Astrocyte (in vitro differentiated cells and primary cell): ENCODE results near the gene OR2A14. TPM values are rescaled to one million over a fixed set of nuclear protein-coding genes. Genes with fewer than 3 reads are reported as not detected.
"Not testable (repeated sequence)": the region's sequence is repeated elsewhere in the genome, so short reads cannot be mapped to it uniquely, and the experiment has no call there.

Experiments used
- DNase-seq: peaks from one replicate; pipeline ENCODE4 v3.0.0-alpha.2; 2010; ENCODE audit warnings: low read depth
- FAIRE-seq: peaks from 2 replicates; lab custom pipeline; 2011; peaks lifted over from hg19 to GRCh38; lab: Jason Lieb, UNC
- H2AFZ ChIP-seq: 2 replicates; pipeline ENCODE4 v1.6.0; 2012; ENCODE audit warnings: low read depth, low read length, inconsistent platforms
- H3K27ac ChIP-seq: 2 replicates; pipeline ENCODE4 v1.5.1; 2011; ENCODE audit warnings: low read depth, low read length, inconsistent platforms
- H3K27me3 ChIP-seq: 2 replicates; pipeline ENCODE4 v1.6.0; 2011; ENCODE audit warnings: low read length, inconsistent platforms; ENCODE audit not compliant: insufficient read depth
- H3K36me3 ChIP-seq: 2 replicates; pipeline ENCODE4 v1.5.1; 2011; ENCODE audit warnings: low read length, inconsistent platforms; ENCODE audit not compliant: insufficient read depth
- H3K4me1 ChIP-seq: 2 replicates; pipeline ENCODE4 v1.5.1; 2011; ENCODE audit warnings: low read length, inconsistent platforms; ENCODE audit not compliant: insufficient read depth
- H3K4me2 ChIP-seq: 2 replicates; pipeline ENCODE4 v1.6.0; 2012; ENCODE audit warnings: low read length, inconsistent platforms
- H3K4me3 ChIP-seq: 2 replicates; pipeline ENCODE4 v1.5.1; 2011; ENCODE audit warnings: low read depth, mild to moderate bottlenecking, low read length, inconsistent platforms; ENCODE audit not compliant: insufficient read depth
- H3K79me2 ChIP-seq: 2 replicates; pipeline ENCODE4 v1.6.0; 2012; ENCODE audit warnings: mild to moderate bottlenecking, low read length, inconsistent platforms; ENCODE audit not compliant: insufficient read depth
- H3K9ac ChIP-seq: 2 replicates; pipeline ENCODE4 v1.6.0; 2012; ENCODE audit warnings: mild to moderate bottlenecking, low read length, inconsistent platforms
- H3K9me3 ChIP-seq: 2 replicates; pipeline ENCODE4 v1.5.1; 2012; ENCODE audit warnings: low read depth, mild to moderate bottlenecking, low read length, inconsistent platforms; ENCODE audit not compliant: insufficient read depth
- H4K20me1 ChIP-seq: 2 replicates; pipeline ENCODE4 v1.6.0; 2012; ENCODE audit warnings: low read length, inconsistent platforms; ENCODE audit not compliant: insufficient read depth
- H3K27ac Mint-ChIP-seq: one replicate; pipeline ENCODE4 v1.8.0; 2021; ENCODE audit warnings: mild to moderate bottlenecking, mixed read lengths; ENCODE audit not compliant: unreplicated experiment
- H3K27me3 Mint-ChIP-seq: one replicate; pipeline ENCODE4 v1.8.0; 2021; ENCODE audit warnings: low read depth, mixed read lengths; ENCODE audit not compliant: unreplicated experiment
- H3K36me3 Mint-ChIP-seq: one replicate; pipeline ENCODE4 v1.8.0; 2021; ENCODE audit warnings: low read depth, mixed read lengths; ENCODE audit not compliant: unreplicated experiment
- H3K4me1 Mint-ChIP-seq: one replicate; pipeline ENCODE4 v1.8.0; 2021; ENCODE audit warnings: low read depth, mixed read lengths; ENCODE audit not compliant: unreplicated experiment
- H3K4me3 Mint-ChIP-seq: one replicate; pipeline ENCODE4 v1.8.0; 2021; ENCODE audit warnings: mild to moderate bottlenecking, moderate library complexity, mixed read lengths; ENCODE audit not compliant: unreplicated experiment
- H3K9me3 Mint-ChIP-seq: one replicate; pipeline ENCODE4 v1.8.0; 2021; ENCODE audit warnings: mild to moderate bottlenecking, mixed read lengths; ENCODE audit not compliant: unreplicated experiment
- CTCF ChIP-seq: IDR thresholded peaks from 2 replicates; pipeline ENCODE4 v1.5.1; 2011; ENCODE audit warnings: low read depth, mild to moderate bottlenecking, inconsistent platforms, low read length, moderate library complexity; ENCODE audit not compliant: insufficient read depth
- EZH2 ChIP-seq: IDR thresholded peaks from 2 replicates; pipeline ENCODE4 v1.6.1; 2012; ENCODE audit warnings: mild to moderate bottlenecking, low read length, inconsistent platforms; ENCODE audit not compliant: insufficient read depth
- total RNA-seq: library from RNA; stranded (reverse); gene quantifications from 2 replicates; pipeline ENCODE4 v1.2.1, GENCODE V29; 2021

Gene OR2A14
- total RNA-seq, 1 donor from 2014 or later, result not detected

DNA sequence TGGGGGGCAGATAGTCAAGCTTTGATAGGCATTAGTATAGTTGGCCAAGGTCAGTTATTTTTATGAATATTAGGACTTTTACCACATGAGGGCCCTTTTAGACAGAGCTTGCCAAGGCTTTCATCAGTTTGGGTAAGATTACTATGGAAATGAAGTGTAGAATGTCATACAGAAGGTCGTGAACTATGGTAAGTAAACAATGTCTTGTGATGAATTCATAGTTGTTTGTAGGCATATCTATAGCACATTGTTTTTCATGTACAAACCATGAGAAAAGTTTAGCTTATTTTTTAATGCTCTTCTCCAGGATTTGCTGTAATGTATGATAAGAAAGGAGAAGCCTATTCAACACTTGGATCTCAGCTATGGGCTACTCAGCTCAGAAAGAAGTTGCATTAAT, 9.3 kb upstream of the OR2A14 start:
- H3K27me3 Mint-ChIP-seq, result no peaks in the 10 kb centered on the region
- no peak for FAIRE-seq

GRCh38 chr7:144118341-144118740, 4.6 kb upstream of the OR2A14 start:
- Mint-ChIP-seq H3K27me3 (no peaks in the 10 kb centered on the region), H3K36me3 (no peaks in the 10 kb centered on the region), H3K27ac (peak overlapping the region; percentile 27), H3K4me1 (no peaks in the 10 kb centered on the region), H3K4me3 (no peak overlapping the region), H3K9me3 (peaks cover 4% of the 10 kb centered on the region)
- no peak overlapping the region for H3K9ac ChIP-seq
- no peaks in the 10 kb centered on the region for H3K4me1 ChIP-seq
- no peaks in the 10 kb centered on the region for H3K36me3 ChIP-seq
- H3K27ac ChIP-seq, result no peak overlapping the region
- H4K20me1 ChIP-seq, result no peaks in the 10 kb centered on the region
- no peak for FAIRE-seq
- no peak overlapping the region for H3K4me3 ChIP-seq
- no peaks in the 10 kb centered on the region for H3K79me2 ChIP-seq
- H3K4me2 ChIP-seq, result no peak overlapping the region
- TF ChIP-seq EZH2 (no peak), CTCF (no peak)
- H3K9me3 ChIP-seq, result no peaks in the 10 kb centered on the region
- DNase-seq, result no peak
- no peaks in the 10 kb centered on the region for H3K27me3 ChIP-seq
- H2AFZ ChIP-seq, result no peak overlapping the region

More for the DNA sequence above, 9.3 kb upstream of the OR2A14 start:
- H3K4me2 ChIP-seq, result no peak overlapping the region
- Mint-ChIP-seq H3K4me1 (no peaks in the 10 kb centered on the region), H3K4me3 (no peak overlapping the region), H3K9me3 (peaks cover 2% of the 10 kb centered on the region), H3K27ac (no peak overlapping the region), H3K36me3 (no peaks in the 10 kb centered on the region)
- H3K9ac ChIP-seq, result no peak overlapping the region
- no peak for DNase-seq
- H3K36me3 ChIP-seq, result no peaks in the 10 kb centered on the region
- H3K79me2 ChIP-seq, result no peaks in the 10 kb centered on the region
- no peak overlapping the region for H3K4me3 ChIP-seq
- H3K27me3 ChIP-seq, result no peaks in the 10 kb centered on the region
- H3K4me1 ChIP-seq, result no peaks in the 10 kb centered on the region
- H2AFZ ChIP-seq, result no peak overlapping the region
- H3K9me3 ChIP-seq, result no peaks in the 10 kb centered on the region
- no peak overlapping the region for H3K27ac ChIP-seq
- TF ChIP-seq EZH2 (no peak), CTCF (no peak)
- no peaks in the 10 kb centered on the region for H4K20me1 ChIP-seq

- no peak overlapping the region for H3K27ac Mint-ChIP-seq
- H3K27me3 Mint-ChIP-seq, result peaks cover 3% of the 10 kb centered on the region
- no peaks in the 10 kb centered on the region for H3K36me3 Mint-ChIP-seq
- no peaks in the 10 kb centered on the region for H3K36me3 ChIP-seq
- H3K9me3 ChIP-seq, result no peaks in the 10 kb centered on the region
- no peak overlapping the region for H3K4me3 Mint-ChIP-seq
- H3K4me1 Mint-ChIP-seq, result no peaks in the 10 kb centered on the region
- H3K9ac ChIP-seq, result no peak overlapping the region
- no peak overlapping the region for H3K4me2 ChIP-seq
- peak; percentile 42 for DNase-seq
- no peak overlapping the region for H3K27ac ChIP-seq
- TF ChIP-seq CTCF (peak; percentile 67), EZH2 (no peak)
- no peaks in the 10 kb centered on the region for H3K9me3 Mint-ChIP-seq
- H2AFZ ChIP-seq, result no peak overlapping the region
- no peak for FAIRE-seq
- no peaks in the 10 kb centered on the region for H3K79me2 ChIP-seq
- no peaks in the 10 kb centered on the region for H3K27me3 ChIP-seq
- H3K4me3 ChIP-seq, result no peak overlapping the region
- no peaks in the 10 kb centered on the region for H3K4me1 ChIP-seq
- no peaks in the 10 kb centered on the region for H4K20me1 ChIP-seq
Measured at GRCh38 chr7:144127714-144128334, 4.8 kb downstream of the OR2A14 start.

GRCh38 chr7:144129601-144130000, 6.6 kb downstream of the OR2A14 start:
- not testable (repeated sequence) for H3K4me3 ChIP-seq, H3K4me1 Mint-ChIP-seq, FAIRE-seq, H3K27me3 Mint-ChIP-seq, H3K27ac Mint-ChIP-seq, DNase-seq, H3K4me1 ChIP-seq, H3K36me3 ChIP-seq, H3K27ac ChIP-seq, H3K36me3 Mint-ChIP-seq, H3K79me2 ChIP-seq, H4K20me1 ChIP-seq, H3K9ac ChIP-seq, H2AFZ ChIP-seq, H3K27me3 ChIP-seq, H3K4me2 ChIP-seq, H3K9me3 ChIP-seq, H3K4me3 Mint-ChIP-seq, H3K9me3 Mint-ChIP-seq
